OCI-M1 (cell line): ENCODE results near the gene NFASC.

Experiments used
- DNase-seq: peaks from one replicate; lab custom pipeline; 2025; lab: John Stamatoyannopoulos, UW

The NFASC gene

GRCh38 chr1:204889681-204890383, 19.2 kb downstream of the NFASC start:
- no peak for DNase-seq

GRCh38 chr1:204891860-204892259, 21.2 kb downstream of the NFASC start:
- no peak for DNase-seq

GRCh38 chr1:204894031-204894430, 23.4 kb downstream of the NFASC start:
- no peak for DNase-seq

GRCh38 chr1:204894606-204895005, 23.9 kb downstream of the NFASC start:
- no peak for DNase-seq

GRCh38 chr1:204896023-204896422, 25.4 kb downstream of the NFASC start:
- DNase-seq, result no peak

GRCh38 chr1:204896787-204897469, 26.3 kb downstream of the NFASC start:
- DNase-seq, result peak; percentile 10

GRCh38 chr1:204900721-204901120, 30.1 kb downstream of the NFASC start:
- DNase-seq, result no peak

GRCh38 chr1:204902671-204903070, 32.0 kb downstream of the NFASC start:
- DNase-seq, result no peak

- no peak for DNase-seq
Measured at GRCh38 chr1:204904228-204904810, 33.7 kb downstream of the NFASC start.

- DNase-seq, result no peak
Measured at GRCh38 chr1:204909109-204909508, 38.4 kb downstream of the NFASC start.

GRCh38 chr1:204915861-204916495, 45.3 kb downstream of the NFASC start:
- no peak for DNase-seq

- no peak for DNase-seq
Measured at GRCh38 chr1:204917802-204918201, 47.1 kb downstream of the NFASC start.

- DNase-seq, result no peak
Measured at GRCh38 chr1:204920511-204920910, 49.8 kb downstream of the NFASC start.

GRCh38 chr1:204920967-204921366, 50.3 kb downstream of the NFASC start:
- no peak for DNase-seq

GRCh38 chr1:204921855-204922516, 51.3 kb downstream of the NFASC start:
- DNase-seq, result no peak

- peak; percentile 11 for DNase-seq
Measured at GRCh38 chr1:204923201-204923600, 52.5 kb downstream of the NFASC start.

- no peak for DNase-seq
Measured at GRCh38 chr1:204923626-204924012, 53.0 kb downstream of the NFASC start.

GRCh38 chr1:204924013-204924759, 53.5 kb downstream of the NFASC start:
- no peak for DNase-seq

- DNase-seq, result peak; percentile 62
Measured at GRCh38 chr1:204925701-204926100, 55.0 kb downstream of the NFASC start.

GRCh38 chr1:204927673-204928641, 57.3 kb downstream of the NFASC start:
- no peak for DNase-seq
